ENCODE data around the gene PRG3.
"Not testable (repeated sequence)": the region's sequence is repeated elsewhere in the genome, so short reads cannot be mapped to it uniquely, and the experiment has no call there.

PRG3 gene

GRCh38 chr11:57359396-57359795 lies 21.6 kb downstream of the PRG3 start:
- DNase-seq, result no peak

DNA sequence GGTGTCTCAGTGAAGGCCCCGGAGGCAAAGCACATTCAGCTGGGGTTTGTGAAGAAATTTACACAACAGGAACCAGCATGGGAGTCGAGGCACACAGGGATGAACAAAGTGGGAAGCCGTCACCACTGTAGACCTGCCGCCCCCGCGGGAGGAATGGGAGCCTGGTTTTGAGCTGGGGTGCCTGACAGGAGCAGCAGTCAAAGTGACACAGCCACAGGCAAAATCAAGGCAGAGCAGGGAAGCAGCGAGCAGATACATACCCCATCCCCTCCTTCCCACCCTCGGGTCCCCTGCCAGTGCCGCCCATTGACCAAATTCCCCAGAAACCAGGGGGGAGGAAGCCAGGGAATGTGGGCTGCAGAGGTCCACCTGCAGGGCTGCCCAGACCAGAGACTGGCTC lies 22.0 kb downstream of the PRG3 start:
- DNase-seq, result no peak

DNA sequence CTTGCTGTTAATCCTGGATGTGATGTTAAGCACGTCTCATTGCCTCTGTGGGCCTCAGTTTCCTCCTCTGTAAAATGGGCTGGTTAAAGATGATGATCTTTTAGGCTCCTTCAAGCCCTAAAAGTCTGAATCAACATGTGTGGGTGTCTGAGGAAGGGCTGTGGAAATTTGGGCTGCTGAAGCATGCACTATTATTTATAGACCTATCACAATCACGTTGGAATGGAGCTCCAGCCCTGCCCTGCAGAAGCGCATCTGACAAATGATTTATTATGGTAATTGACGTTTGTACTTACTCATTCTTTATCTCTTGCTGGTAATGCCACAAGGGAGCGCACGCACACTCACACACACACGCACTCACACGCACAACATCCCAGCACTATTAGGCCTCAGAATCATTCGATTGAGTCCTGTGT lies 22.4 kb downstream of the PRG3 start:
- DNase-seq, result no peak

- DNase-seq, result no peak
These were observed 23.1 kb downstream of the PRG3 start for GRCh38 chr11:57357856-57358255.

GRCh38 chr11:57357310-57357709 lies 23.6 kb downstream of the PRG3 start:
- DNase-seq, result no peak

GRCh38 chr11:57356268-57356667 lies 24.7 kb downstream of the PRG3 start:
- no peak for DNase-seq

- DNase-seq, result no peak
These were observed 26.3 kb downstream of the PRG3 start for GRCh38 chr11:57354699-57355098.

DNA sequence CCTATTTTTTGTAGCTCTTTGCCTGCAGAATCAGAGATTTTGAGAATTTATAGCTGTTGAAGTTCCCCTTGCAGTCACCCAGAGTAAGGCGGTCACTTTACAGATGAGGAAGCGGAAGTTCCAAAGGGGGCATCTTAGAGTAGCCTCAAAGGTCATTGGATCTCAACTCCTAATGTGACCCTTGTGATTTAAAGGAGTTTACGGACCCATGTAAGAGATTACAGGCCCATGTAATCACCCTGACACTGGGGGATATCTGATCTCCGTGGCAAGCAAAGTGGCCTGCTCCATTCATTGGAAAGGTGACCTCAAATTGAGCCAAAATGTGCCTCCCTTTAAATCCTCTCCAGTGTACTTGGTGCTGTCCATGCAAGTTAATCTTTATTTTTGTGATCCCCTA lies 27.1 kb downstream of the PRG3 start:
- no peak for DNase-seq

GRCh38 chr11:57353446-57353845 lies 27.5 kb downstream of the PRG3 start:
- no peak for DNase-seq

DNA sequence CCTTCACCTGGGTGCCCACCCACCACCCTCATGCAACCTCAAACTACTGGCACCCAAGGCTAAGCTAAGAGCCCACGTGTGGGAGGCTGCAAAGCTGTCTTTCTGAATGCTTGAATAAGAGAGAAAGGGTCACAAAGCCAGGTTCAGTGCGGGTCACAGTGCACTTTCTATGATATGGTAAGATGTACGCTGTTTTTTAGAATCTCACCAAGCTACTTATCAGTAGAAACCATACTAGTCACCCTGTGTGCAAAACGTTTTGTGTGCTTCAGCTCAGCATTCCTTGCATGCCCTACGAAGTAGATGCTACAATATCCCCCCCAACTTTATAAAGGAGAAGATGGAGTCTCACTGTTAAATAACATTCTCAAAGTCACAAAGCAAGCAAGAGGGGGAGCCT lies 27.9 kb downstream of the PRG3 start:
- no peak for DNase-seq

DNA sequence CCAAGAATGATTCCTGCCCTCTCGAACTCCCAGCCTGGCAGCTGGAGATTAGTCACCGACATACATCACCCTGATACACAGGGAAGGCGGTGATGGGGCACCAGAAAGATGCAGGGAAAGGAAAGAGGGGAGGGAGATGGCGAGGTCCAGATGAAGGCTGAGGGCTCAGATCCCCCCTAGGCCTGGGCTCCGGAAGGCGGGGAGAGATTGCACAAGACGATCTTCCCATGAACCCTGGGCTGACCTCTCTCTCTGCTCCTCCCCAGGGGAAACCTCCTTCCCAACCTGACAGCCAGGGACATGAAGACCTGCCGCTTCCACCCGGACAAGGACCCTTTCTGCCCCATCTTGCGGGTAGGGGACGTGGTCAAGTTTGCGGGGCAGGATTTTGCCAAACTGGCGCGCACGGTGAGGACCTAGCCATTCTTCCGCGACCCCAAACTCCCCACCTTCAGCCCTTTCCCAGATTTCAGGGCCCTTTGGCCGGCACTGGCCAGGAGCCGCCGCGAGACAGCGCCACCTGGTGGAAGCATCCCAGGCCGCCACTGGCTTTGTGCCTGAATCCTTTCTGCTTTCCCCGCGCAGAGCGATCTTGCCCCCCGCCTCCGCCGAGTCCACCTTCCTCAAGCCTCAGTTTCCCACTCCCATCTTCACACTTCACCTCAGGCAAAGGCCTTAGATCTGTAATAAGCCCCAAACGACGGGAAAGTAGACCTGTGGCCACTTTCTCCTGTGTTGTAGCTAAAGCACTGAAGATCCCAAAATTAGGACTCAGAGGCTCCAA lies 31.3 kb downstream of the PRG3 start:
- DNase-seq, result peak; percentile 67

- DNase-seq, result no peak
These were observed 32.2 kb downstream of the PRG3 start for GRCh38 chr11:57348636-57349313.

- no peak for DNase-seq
These were observed 32.9 kb downstream of the PRG3 start for GRCh38 chr11:57348052-57348451.

DNA sequence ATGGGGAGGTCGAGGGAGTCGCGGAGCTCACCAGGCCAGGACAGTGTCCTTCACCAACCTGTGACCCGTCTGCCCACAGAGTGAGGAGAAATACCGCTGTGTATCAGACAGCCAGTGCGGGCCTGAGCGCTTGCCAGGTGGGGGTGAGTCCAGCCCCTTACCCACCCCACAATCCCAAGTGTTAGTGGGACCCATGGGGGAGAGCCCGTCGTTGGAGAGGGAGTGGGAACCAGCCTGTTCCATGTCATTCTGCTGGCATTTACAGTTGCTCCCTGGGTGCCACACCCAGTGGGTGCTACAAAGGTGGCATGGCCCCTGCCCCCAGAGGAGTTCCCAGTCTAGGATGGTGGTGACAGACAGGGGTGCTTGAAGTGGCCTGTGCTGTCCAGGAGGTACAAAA lies 33.6 kb downstream of the PRG3 start:
- DNase-seq, result no peak

DNA sequence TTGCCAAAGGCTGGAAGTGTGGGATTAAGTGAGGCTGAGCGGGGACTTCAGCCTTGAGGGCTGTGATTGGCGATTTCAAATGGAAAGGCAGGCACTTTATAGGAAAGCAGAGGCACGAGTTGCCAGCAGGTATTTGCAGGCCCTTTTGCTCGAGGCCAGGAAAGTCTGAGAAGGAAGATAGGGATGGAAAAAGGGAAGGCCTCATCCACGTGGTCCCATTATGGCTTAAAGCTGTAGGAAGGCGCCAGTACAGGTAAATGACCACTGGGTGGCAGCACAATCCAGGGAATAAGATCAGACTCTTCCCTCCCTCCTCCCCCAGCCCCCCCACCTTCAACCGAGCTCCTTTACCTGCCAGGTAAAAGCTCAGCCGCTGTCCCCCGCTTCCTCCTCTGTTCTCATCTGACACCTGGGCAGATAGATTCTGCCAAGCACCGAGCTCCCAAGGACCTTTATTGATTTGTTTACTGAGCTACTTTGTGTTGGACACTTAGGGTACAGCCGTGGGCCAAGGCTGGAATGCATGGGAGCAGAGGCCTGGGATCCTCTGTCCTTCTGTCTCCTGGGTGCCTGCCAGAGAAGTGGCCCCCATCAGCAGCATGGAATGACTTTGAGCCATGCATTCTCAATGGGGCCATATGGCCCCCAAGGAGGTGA lies 35.3 kb downstream of the PRG3 start:
- peak; percentile 75 for DNase-seq

DNA sequence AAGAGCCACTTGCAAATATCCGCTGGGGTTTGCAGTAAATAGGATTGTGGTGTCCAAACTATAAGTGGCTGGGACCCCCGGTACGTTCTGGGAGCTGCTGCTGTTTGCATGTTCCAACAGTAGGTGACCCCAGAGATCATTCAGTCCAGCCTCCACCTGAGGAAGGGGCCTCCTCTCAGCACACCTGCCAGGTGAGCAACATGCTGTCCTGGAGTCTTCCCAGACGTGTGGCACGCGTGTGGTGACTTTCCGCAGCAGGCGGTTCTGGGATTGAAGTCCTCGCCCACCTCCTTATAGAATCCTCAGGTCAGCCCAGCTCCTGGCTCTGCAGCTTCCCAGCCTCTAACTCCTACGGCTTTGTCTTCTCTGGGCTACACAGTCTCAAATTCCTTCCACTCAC lies 36.1 kb downstream of the PRG3 start:
- DNase-seq, result no peak

- DNase-seq, result no peak
These were observed 37.1 kb downstream of the PRG3 start for GRCh38 chr11:57343825-57344224.

- no peak for DNase-seq
These were observed 38.2 kb downstream of the PRG3 start for GRCh38 chr11:57342702-57343101.

DNA sequence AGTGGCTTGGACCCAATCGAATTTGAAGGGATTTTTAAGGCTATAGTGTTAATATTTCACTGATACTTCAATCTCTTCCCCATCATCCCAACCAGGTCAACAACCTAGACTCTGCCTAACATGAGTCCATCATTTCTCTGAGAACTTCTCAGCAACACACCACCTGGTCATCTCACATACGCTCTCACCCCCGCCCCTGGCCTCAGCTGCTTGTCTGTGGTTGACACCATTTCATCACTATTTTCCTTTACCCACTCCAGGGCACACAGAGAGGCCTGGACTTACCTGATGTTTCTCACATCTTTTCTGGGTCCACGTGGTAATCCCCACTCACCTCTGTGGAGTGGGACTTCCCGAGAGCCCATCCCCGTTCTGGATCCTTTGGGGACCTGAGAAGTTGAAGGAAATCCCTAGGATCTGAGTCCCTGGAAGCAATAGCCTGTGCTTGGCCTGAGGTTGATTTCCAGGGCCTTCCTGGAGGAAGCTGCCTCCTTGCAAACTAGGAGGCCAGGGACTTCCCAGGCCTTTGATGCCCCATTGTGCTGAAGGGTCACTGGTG lies 39.6 kb downstream of the PRG3 start:
- DNase-seq, result no peak

DNA sequence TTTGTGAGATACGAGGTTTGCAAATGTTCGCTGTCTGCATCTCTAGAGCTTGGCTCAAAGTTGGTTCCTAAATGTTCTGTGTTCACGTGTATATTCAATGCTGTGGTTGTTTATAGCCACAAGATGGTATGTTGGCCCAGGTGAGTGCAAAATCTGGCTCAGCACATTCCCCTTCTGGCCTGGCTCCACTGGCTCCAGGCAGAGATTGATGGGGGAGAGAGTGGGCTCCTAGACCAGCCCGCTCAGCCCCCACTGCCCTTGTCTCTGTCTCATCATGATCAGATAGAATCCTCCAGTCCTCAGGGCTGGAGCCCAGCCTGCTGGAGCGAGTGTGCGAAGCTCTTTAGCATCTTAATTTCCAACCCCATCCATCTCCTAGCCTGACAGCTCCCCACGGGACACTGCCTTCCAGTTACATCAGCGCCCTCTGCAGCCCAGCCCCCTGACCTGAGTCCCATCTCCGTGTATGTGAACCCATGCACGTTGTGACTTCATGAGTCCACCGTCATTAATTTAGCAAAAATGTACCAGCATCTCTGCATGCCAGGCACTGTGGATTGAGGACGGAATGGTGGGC lies 40.8 kb downstream of the PRG3 start:
- DNase-seq, result no peak

DNA sequence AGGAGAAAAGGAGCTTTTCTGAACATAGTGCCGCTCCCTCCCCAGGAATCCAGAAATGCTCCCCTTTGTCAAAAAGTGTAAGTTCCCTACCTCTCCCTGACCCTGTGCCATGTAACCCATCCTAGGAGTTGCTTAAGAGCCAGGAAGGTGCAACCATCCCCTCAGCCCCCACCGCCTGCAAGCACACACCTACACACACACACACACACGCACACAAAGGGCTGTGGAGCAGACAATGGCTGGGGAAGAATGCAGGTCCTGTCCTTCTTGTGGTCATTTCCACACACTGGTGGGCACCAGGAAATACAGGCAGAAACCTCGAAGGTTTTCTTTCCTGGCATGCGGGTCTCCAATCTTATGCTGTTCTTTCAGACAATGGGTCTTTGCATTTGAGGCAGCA lies 41.6 kb downstream of the PRG3 start:
- no peak for DNase-seq

GRCh38 chr11:57338142-57338541 lies 42.8 kb downstream of the PRG3 start, which contains the start of gene P2RX3:
Gene P2RX3 (plus strand): TSS chr11:57338352. CDS start chr11:57338551, 199 bp downstream.
- no peak for DNase-seq

- not testable (repeated sequence) for DNase-seq
These were observed 44.1 kb downstream of the PRG3 start for GRCh38 chr11:57336856-57337255.

Measured in activated CD4-positive, alpha-beta T cell treated with anti-CD3 and anti-CD28 coated beads, Interleukin-2, Interleukin-6, amounts not matched to agents 100 ng/mL and 50 ng/mL, durations not matched to agents 16 hours and 8 hours (primary cell).